ENCODE results near the gene PTK6. TPM values are rescaled to one million over a fixed set of nuclear protein-coding genes. Genes with fewer than 3 reads are reported as not detected.

Gene PTK6
- total RNA-seq, 2 experiments from 2014 or later, result 0.13 to 2.0 TPM

GRCh38 chr20:63576311-63576710 is 39.1 kb upstream of the PTK6 start:
- no peak for DNase-seq (ENCODE audit: low spot score)
- BruUV-seq (replicated peaks), result no TSS peak

GRCh38 chr20:63574829-63575743 is 37.9 kb upstream of the PTK6 start:
- DNase-seq (ENCODE audit: low spot score), result no peak
- Histone ChIP-seq H2AFZ (ENCODE audit: low read length) (no peak overlapping the region), H3K4me2 (ENCODE audit: low read length) (peak overlapping the region; percentile 66; the same call in 1 of the 2 replicates), H3K4me1 (ENCODE audit: insufficient read depth, low read length, poor library complexity, severe bottlenecking) (peaks cover 6% of the 10 kb centered on the region), H3K36me3 (ENCODE audit: insufficient read depth, low read length) (no peaks in the 10 kb centered on the region), H4K20me1 (ENCODE audit: insufficient read depth, low read length) (no peaks in the 10 kb centered on the region), H3K27ac (ENCODE audit: low read depth, low read length, poor library complexity, severe bottlenecking) (no peak overlapping the region), H3K4me3 (ENCODE audit: low read depth, low read length, poor library complexity, severe bottlenecking) (peak overlapping the region; percentile 66), H3K9me3 (ENCODE audit: low read length) (no peaks in the 10 kb centered on the region), H3K9me2 (ENCODE audit: insufficient read depth, low read length) (no peaks in the 10 kb centered on the region), H3K79me2 (ENCODE audit: insufficient read depth, low read depth, low read length) (no peaks in the 10 kb centered on the region)
- intact Hi-C loops (cut with micrococcal nuclease; ENCODE audit: unreplicated experiment), result no loop called here
- ChIA-PET POLR2A (interaction anchor here (0.5 kb wide), 2 partner anchors 59 to 210 kb away, joined by 3 read pairs; no protein-coding TSS in a partner anchor), CTCF (ENCODE audit: unreplicated experiment) (interaction anchor here (0.6 kb wide), 1 partner anchor 67 kb away, joined by 6 read pairs; no protein-coding TSS in a partner anchor)
- BruUV-seq (replicated peaks), result no TSS peak
- no peak for TF ChIP-seq EZH2phosphoT487 (IDR thresholded peaks at IDR 0.05; ENCODE audit: borderline replicate concordance, low read depth, low read length)
- TF ChIP-seq CTCF (conservative IDR thresholded peaks at IDR 0.05; ENCODE audit: low read length), result no peak

More at GRCh38 chr20:63576311-63576710, 39.1 kb upstream of the PTK6 start:
- H3K4me3 ChIP-seq (ENCODE audit: low read depth, low read length, poor library complexity, severe bottlenecking), result no peak overlapping the region
- H2AFZ ChIP-seq (ENCODE audit: low read length), result no peak overlapping the region
- POLR2A ChIA-PET, result no interaction called here
- H3K36me3 ChIP-seq (ENCODE audit: insufficient read depth, low read length), result no peaks in the 10 kb centered on the region
- H3K4me2 ChIP-seq (ENCODE audit: low read length), result no peak overlapping the region
- no peak overlapping the region for H3K27ac ChIP-seq (ENCODE audit: low read depth, low read length, poor library complexity, severe bottlenecking)
- H3K4me1 ChIP-seq (ENCODE audit: insufficient read depth, low read length, poor library complexity, severe bottlenecking), result peaks cover 6% of the 10 kb centered on the region
- H3K9me3 ChIP-seq (ENCODE audit: low read length), result no peaks in the 10 kb centered on the region
- CTCF ChIA-PET (ENCODE audit: unreplicated experiment), result no interaction called here
- no peaks in the 10 kb centered on the region for H3K9me2 ChIP-seq (ENCODE audit: insufficient read depth, low read length)
- intact Hi-C loops (cut with micrococcal nuclease; ENCODE audit: unreplicated experiment), result no loop called here
- no peaks in the 10 kb centered on the region for H4K20me1 ChIP-seq (ENCODE audit: insufficient read depth, low read length)
- TF ChIP-seq EZH2phosphoT487 (IDR thresholded peaks at IDR 0.05; ENCODE audit: borderline replicate concordance, low read depth, low read length) (no peak), CTCF (conservative IDR thresholded peaks at IDR 0.05; ENCODE audit: low read length) (no peak)
- no peaks in the 10 kb centered on the region for H3K79me2 ChIP-seq (ENCODE audit: insufficient read depth, low read depth, low read length)
